GM12864 (cell line): ENCODE measurements around the gene MAP1B.

Experiments used
- DNase-seq: peaks from one replicate; pipeline ENCODE4 v3.0.0-alpha.2; 2011; ENCODE audit warnings: low read depth
- H3K4me3 ChIP-seq: 2 replicates; pipeline ENCODE4 v1.5.1; 2011; ENCODE audit warnings: mild to moderate bottlenecking, low read depth, low read length, control low read depth
- TF ChIP-seq, protein P1 (sequence below): IDR thresholded peaks from 2 replicates; pipeline ENCODE4 v1.5.1; 2011; ENCODE audit warnings: low read depth, mild to moderate bottlenecking, moderate library complexity, low read length, control low read depth, inconsistent platforms; ENCODE audit errors: missing control alignments

Gene MAP1B

DNA sequence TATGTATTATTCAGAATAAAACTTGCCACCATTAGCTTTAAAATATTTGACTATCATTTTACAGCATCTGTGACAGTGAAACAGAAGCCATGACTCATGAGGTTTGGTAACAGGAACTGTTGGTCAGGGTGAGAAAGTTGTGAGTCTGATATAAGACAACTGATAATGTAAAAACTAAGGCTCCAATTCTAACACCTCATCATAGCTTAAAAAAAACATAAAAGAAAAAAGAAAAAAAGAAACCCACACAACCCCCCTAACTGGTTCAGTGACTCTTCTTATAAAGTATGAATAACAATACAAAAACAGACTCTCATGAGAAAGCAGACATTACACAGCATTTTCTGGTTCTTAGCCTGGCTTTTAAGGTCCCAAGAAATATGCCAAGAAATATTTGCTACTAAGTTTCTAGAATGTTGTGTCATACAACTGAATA is 127.0 kb downstream of the MAP1B start:
- TF ChIP-seq, protein P1, sequence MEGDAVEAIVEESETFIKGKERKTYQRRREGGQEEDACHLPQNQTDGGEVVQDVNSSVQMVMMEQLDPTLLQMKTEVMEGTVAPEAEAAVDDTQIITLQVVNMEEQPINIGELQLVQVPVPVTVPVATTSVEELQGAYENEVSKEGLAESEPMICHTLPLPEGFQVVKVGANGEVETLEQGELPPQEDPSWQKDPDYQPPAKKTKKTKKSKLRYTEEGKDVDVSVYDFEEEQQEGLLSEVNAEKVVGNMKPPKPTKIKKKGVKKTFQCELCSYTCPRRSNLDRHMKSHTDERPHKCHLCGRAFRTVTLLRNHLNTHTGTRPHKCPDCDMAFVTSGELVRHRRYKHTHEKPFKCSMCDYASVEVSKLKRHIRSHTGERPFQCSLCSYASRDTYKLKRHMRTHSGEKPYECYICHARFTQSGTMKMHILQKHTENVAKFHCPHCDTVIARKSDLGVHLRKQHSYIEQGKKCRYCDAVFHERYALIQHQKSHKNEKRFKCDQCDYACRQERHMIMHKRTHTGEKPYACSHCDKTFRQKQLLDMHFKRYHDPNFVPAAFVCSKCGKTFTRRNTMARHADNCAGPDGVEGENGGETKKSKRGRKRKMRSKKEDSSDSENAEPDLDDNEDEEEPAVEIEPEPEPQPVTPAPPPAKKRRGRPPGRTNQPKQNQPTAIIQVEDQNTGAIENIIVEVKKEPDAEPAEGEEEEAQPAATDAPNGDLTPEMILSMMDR: no peak
- DNase-seq: peak; percentile 29
- no peak overlapping the region for H3K4me3 ChIP-seq

GRCh38 chr5:72234868-72235267 is 127.6 kb downstream of the MAP1B start:
- TF ChIP-seq, protein P1: no peak
- no peak overlapping the region for H3K4me3 ChIP-seq
- DNase-seq: no peak

DNA sequence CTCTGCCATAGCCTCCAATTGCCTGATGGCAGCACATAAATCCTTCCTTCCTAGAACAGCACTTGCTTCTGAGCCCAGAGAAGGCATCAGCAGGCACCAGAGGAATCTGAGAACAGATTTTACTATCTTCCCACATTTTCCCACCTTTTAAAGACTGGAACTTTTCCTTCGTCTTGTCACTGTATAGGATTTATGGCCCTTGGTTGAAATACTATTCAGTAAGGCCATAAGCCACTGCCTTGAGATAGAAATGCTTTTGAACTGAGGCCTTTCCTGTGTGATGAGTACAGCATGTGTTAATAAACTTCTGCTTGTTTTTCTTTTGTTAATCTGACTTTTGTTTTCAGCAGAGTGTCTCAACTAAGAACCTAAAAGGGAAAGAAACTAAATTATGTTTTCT is 128.4 kb downstream of the MAP1B start:
- TF ChIP-seq, protein P1: no peak
- DNase-seq: no peak
- H3K4me3 ChIP-seq: no peak overlapping the region

DNA sequence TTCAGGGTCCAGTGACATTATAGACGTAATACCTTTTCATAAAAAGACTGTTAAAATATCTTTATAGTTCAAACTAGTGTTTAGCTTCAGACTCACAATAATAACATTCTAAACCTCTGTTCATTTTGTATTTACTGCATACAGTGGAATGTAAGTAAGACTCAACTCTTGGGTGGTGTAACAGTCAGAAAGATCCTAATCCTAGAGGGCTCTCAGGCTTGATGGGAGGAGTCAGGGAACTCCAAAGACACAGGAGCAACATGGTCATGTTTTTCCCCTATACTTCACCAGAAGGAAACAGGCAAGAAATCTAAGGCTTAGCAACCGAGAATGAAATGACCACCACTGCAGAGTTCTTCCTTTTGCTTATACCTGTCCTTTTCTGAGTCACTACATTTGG is 130.1 kb downstream of the MAP1B start:
- no peak for DNase-seq
- TF ChIP-seq, protein P1: no peak
- no peak overlapping the region for H3K4me3 ChIP-seq

- no peak for DNase-seq
- TF ChIP-seq, protein P1: no peak
- no peak overlapping the region for H3K4me3 ChIP-seq
These were observed 130.6 kb downstream of the MAP1B start for GRCh38 chr5:72237879-72238278.

DNA sequence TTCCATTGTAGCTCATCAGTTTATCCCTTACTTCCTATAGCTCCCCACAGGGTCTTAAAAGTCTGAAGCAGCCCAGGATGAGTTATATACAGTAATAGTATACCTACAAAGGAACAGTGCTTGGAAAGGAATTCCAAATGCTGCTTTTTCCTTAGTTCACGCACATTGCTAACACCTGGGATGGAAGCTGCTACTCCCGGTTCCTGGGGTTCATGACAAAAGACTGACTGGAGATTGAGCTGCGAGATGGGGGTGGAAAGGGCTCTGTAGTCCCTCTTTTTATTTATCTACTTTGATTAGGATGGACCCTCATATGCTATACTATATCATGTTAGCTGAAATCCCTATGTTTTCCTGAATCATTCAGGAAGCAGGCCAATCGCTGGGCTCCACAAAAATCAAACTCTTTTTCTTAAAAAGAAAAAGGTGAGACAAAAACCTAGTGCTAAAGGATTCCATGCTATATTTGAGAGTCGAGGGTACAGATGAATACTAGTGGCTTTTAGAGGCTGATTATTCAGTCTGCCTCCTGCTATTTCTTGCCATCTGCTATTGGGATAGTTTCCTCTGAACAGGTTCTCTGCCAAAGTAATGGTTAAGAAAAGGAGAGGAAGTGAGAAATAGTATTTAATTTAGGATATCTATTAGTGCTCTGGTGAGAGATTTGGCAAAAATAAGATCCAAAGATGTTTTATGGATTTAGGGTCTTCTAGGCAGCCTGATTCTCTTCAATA is 131.6 kb downstream of the MAP1B start:
- TF ChIP-seq, protein P1: no peak
- H3K4me3 ChIP-seq: no peak overlapping the region
- no peak for DNase-seq

DNA sequence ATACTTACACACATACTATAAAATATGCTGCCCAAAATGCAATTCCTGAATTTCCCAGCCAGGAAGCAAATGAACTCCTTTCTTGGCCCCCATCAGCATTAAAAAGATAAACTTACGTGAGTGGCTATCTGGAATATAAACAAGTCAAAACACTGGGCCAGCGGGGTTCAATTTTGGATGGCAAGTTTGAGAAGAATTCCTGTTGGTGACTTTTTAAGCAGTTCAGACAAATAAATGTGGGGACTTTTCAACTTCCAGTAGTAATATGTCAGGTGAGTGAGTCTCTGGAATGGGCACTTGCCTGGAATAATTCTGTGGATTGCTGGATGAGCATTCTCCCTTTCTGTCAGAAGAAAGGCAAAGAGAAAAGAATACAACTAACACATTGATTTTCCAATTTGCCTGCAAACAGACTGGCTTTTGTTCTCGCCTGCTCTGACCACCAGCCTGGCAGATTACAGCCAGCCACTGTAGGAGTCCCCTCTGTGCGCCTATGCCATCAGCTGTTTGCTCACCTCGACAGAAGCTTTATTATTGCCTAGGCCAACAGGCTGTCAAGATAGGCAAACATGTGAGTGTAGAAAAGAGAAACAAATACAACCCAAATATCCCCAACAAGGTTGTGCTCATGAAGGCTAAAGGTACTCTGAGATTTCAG is 134.2 kb downstream of the MAP1B start:
- no peak for DNase-seq
- H3K4me3 ChIP-seq: no peak overlapping the region
- TF ChIP-seq, protein P1: no peak
